GM19240 (cell line): ENCODE data around the gene POU4F2.

Source experiments
- DNase-seq: peaks from one replicate; pipeline ENCODE4 v3.0.0; 2011; ENCODE audit warnings: low spot score; ENCODE audit not compliant: insufficient read length

Gene POU4F2, protein sequence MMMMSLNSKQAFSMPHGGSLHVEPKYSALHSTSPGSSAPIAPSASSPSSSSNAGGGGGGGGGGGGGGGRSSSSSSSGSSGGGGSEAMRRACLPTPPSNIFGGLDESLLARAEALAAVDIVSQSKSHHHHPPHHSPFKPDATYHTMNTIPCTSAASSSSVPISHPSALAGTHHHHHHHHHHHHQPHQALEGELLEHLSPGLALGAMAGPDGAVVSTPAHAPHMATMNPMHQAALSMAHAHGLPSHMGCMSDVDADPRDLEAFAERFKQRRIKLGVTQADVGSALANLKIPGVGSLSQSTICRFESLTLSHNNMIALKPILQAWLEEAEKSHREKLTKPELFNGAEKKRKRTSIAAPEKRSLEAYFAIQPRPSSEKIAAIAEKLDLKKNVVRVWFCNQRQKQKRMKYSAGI

GRCh38 chr4:146638786-146639505, at the start of gene POU4F2:
POU4F2 (plus strand) TSS chr4:146638893; CDS start chr4:146639141, 248 bp downstream.
- no peak for DNase-seq

- no peak for DNase-seq
Measured at GRCh38 chr4:146590801-146591200, 47.9 kb upstream of the POU4F2 start.

GRCh38 chr4:146592019-146592418, 46.7 kb upstream of the POU4F2 start:
- DNase-seq, result no peak

- no peak for DNase-seq
Measured at GRCh38 chr4:146632770-146633470, 5.8 kb upstream of the POU4F2 start.

DNA sequence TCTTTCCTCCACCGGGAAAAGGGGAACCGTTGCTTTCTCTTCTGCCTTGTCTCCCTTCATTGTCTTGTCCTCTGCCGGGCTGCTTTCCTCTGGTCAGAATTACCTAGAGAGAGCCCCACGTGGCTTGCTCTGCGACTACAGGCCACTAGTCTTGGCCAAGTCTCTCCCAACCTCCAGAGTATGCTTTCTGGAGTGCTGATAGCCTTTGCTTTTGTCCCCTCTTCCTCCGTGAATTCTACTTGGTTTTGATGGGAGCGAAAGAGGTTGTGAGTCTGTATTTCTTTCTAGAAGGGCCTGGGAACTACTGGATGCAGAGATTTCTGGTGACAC, 5.3 kb upstream of the POU4F2 start:
- DNase-seq, result no peak

GRCh38 chr4:146634825-146635224, 3.9 kb upstream of the POU4F2 start:
- DNase-seq, result no peak

DNA sequence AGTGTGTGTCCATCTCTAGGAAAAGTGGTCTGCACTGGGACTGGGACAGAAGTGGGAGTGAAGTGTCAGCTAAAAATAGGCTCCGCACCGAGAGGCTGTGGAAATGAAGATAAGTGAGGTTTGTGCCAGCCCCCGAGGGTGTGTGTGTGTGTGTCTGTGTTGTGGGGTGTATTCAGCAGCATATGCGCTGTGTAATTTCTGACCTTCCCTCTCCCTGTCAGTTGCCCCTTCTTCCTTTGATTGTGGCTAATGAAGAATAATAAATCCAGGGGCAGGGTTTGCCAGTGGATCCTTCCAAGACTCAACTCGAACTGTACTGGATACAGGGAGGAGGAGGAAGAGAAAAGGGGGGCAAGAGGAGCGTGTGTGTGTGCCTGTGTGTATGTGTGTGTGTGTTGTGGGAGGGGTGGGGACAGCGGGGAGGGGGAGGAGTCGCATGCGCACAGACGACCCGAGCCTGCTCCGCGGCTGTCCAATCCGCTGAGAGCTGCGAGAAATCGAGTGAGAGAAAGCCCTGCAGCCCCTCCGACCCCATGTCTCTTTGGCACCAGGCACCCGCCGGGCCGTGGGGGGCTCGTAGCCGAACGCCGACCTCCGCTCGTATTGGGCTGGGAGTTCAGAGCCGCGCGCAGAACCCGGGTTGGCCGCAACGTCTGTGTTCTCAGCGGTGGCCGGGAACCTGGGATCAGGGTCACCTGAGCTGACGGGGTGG, 916 bp upstream of the POU4F2 start:
- no peak for DNase-seq

GRCh38 chr4:146638333-146638785, 334 bp upstream of the POU4F2 start:
- DNase-seq, result no peak

GRCh38 chr4:146639506-146639932, 826 bp downstream of the POU4F2 start:
- no peak for DNase-seq

DNA sequence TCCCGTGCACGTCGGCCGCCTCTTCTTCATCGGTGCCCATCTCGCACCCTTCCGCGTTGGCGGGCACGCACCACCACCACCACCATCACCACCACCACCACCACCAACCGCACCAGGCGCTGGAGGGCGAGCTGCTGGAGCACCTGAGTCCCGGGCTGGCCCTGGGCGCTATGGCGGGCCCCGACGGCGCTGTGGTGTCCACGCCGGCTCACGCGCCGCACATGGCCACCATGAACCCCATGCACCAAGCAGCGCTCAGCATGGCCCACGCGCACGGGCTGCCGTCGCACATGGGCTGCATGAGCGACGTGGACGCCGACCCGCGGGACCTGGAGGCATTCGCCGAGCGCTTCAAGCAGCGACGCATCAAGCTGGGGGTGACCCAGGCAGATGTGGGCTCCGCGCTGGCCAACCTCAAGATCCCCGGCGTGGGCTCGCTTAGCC, 1.4 kb downstream of the POU4F2 start:
- DNase-seq, result no peak

DNA sequence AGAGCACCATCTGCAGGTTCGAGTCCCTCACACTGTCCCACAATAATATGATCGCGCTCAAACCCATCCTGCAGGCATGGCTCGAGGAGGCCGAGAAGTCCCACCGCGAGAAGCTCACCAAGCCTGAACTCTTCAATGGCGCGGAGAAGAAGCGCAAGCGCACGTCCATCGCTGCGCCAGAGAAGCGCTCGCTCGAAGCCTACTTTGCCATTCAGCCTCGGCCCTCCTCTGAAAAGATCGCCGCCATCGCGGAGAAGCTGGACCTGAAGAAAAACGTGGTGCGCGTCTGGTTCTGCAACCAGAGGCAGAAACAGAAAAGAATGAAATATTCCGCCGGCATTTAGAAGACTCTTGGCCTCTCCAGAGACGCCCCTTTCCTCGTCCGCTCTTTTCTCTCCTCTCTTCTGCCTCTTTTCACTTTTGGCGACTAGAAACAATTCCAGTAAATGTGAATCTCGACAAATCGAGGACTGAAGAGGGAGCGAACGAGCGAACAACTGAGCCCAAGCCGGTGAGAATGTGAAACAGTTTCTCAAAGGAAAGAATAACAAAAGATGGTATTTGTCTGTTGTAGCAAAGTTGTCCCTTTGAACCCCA, 1.9 kb downstream of the POU4F2 start:
- no peak for DNase-seq

- DNase-seq, result no peak
Measured at GRCh38 chr4:146641762-146642161, 3.1 kb downstream of the POU4F2 start.

GRCh38 chr4:146643812-146644401, 5.2 kb downstream of the POU4F2 start:
- DNase-seq, result no peak

GRCh38 chr4:146645921-146646320, 7.2 kb downstream of the POU4F2 start:
- no peak for DNase-seq

GRCh38 chr4:146646593-146647325, 8.1 kb downstream of the POU4F2 start:
- no peak for DNase-seq

DNA sequence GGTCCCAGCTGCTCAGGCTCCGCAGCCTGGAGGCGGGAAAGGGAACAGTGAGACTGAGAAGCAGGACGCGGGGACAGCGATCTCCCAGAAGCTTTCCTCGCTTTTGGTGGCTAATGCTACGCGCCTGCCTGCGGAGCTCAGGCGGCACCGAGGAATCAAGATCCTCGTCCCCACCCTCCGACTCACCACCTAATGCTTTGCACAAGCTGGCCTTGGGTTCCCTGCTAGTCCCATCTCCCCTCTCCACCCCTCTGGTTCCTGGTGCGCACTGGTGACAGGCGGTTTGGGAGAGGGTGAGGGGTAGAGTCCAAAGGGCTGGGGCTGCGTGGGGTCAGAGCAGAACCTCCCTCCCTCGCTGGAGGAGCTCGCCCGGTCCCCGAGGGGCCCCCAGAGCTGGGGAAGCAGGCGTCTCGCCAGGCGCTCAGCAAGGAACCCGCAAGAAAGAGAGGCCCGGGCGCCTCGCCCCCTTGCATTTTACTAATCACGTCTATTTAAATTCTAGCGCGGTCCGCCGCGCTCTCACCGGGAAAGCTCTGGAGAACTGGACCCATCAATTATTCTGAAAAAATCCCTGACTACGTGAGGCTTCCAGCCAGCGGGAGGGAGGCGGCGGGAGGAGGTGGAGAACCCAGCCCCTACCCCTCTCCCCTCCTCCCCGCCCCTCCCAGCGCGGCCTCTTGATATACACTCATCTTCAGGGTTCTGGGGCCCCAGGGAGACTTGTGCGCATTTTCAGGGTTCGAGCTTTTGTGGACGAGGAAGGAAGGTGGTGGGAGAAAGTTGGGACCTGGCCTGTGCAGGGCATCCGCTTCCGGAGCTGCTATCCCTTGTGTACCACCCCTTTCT, 9.1 kb downstream of the POU4F2 start:
- DNase-seq, result no peak

- DNase-seq, result no peak
Measured at GRCh38 chr4:146648461-146648783, 9.7 kb downstream of the POU4F2 start.

DNA sequence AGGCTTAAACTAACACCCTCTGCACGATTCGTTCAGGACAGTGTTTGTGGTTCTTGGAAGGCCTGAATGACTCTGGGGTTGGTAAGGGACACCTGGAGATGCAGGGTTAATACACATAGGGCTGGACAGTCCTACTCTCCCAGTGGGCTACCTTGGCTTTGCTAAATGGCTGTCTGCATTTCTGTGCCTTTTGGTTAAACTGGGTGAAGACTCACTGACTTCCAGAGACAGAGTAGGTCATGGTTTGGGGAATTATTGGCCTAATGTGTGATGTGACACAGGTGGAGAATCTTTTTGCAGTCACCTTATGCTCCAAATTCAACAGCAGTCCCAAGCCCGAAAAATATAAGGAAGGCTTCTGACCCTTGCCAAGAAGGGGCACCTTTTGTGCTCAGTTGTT, 10.5 kb downstream of the POU4F2 start:
- DNase-seq, result no peak

DNA sequence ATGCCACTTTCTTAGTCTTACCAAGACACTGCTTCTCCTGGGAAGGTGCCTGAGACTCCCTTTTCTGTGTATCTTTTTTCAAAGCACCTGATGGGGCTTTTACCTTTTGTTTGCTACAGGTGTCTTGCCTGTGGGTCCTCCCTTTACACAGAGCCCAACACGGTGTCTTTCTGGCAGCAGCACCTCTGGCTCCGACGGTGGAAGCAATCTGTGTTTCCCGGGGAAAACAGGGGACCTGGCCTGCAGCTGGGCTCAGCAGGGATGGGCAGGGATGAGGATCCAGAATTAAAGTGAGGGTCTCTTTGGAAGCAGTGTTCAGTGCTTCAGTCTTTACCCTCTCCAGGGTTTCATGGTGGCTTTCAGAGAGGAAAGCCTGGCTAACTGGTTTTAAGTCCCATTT, 11.3 kb downstream of the POU4F2 start:
- DNase-seq, result no peak
